H9 (cell line): Measurements from ENCODE around the gene SFXN5. TPM values are rescaled to one million over a fixed set of nuclear protein-coding genes. Genes with fewer than 3 reads are reported as not detected.

Experiments used
- DNase-seq: peaks from one replicate; pipeline ENCODE4 v3.0.0-alpha.2; 2017
- H2AFZ ChIP-seq: one replicate; pipeline ENCODE4 v1.6.1; 2013; ENCODE audit warnings: mild to moderate bottlenecking, low read length, control low read depth, moderate library complexity
- H2AK5ac ChIP-seq: 2 replicates; pipeline ENCODE4 v1.6.1; 2013; ENCODE audit warnings: low read length, control low read depth, mixed read lengths; ENCODE audit not compliant: insufficient read length
- H2BK120ac ChIP-seq: one replicate; pipeline ENCODE4 v1.6.1; 2013; ENCODE audit warnings: low read depth, mild to moderate bottlenecking, low read length, control low read depth, inconsistent platforms; ENCODE audit not compliant: poor library complexity, severe bottlenecking
- H2BK12ac ChIP-seq: 2 replicates; pipeline ENCODE4 v1.6.1; 2013; ENCODE audit warnings: low read length, control low read depth, mixed read lengths, low read depth; ENCODE audit not compliant: insufficient read length
- H2BK15ac ChIP-seq: 2 replicates; pipeline ENCODE4 v1.6.1; 2013; ENCODE audit warnings: low read depth, low read length, control low read depth
- H2BK20ac ChIP-seq: one replicate; pipeline ENCODE4 v1.6.1; 2013; ENCODE audit warnings: low read depth, mild to moderate bottlenecking, low read length, control low read depth, inconsistent platforms; ENCODE audit not compliant: poor library complexity, severe bottlenecking
- H2BK5ac ChIP-seq: 2 replicates; pipeline ENCODE4 v1.6.1; 2013; ENCODE audit warnings: low read length, control low read depth, mixed read lengths; ENCODE audit not compliant: insufficient read length
- H3K14ac ChIP-seq: 2 replicates; pipeline ENCODE4 v1.6.1; 2013; ENCODE audit warnings: low read length, control low read depth; ENCODE audit not compliant: insufficient read depth
- H3K18ac ChIP-seq: 2 replicates; pipeline ENCODE4 v1.6.1; 2013; ENCODE audit warnings: low read depth, mild to moderate bottlenecking, mixed read lengths, low read length, control low read depth; ENCODE audit not compliant: insufficient read length
- H3K23ac ChIP-seq: 2 replicates; pipeline ENCODE4 v1.6.1; 2013; ENCODE audit warnings: low read length, control low read depth, mixed read lengths, low read depth; ENCODE audit not compliant: insufficient read length
- H3K23me2 ChIP-seq: 2 replicates; pipeline ENCODE4 v1.6.1; 2013; ENCODE audit warnings: low read depth, mild to moderate bottlenecking, mixed read lengths, low read length, control low read depth; ENCODE audit not compliant: insufficient read length, poor library complexity, severe bottlenecking
- H3K27ac ChIP-seq: 2 replicates; pipeline ENCODE4 v1.5.1; 2013; ENCODE audit warnings: low read length, control low read depth, mixed read lengths, low read depth; ENCODE audit not compliant: insufficient read length
- H3K27me3 ChIP-seq: 2 replicates; pipeline ENCODE4 v1.6.1; 2013; ENCODE audit warnings: low read length, control low read depth, inconsistent platforms; ENCODE audit not compliant: insufficient read depth
- H3K4ac ChIP-seq: 2 replicates; pipeline ENCODE4 v1.6.1; 2013; ENCODE audit warnings: low read depth, mild to moderate bottlenecking, control low read depth, inconsistent platforms, low read length, moderate library complexity
- H3K4me1 ChIP-seq: 2 replicates; pipeline ENCODE4 v1.6.1; 2013; ENCODE audit warnings: low read length, control low read depth, inconsistent platforms; ENCODE audit not compliant: insufficient read depth
- H3K4me2 ChIP-seq: 2 replicates; pipeline ENCODE4 v1.6.1; 2013; ENCODE audit warnings: low read length, control low read depth, mixed read lengths; ENCODE audit not compliant: insufficient read length, insufficient read depth
- H3K56ac ChIP-seq: 2 replicates; pipeline ENCODE4 v1.6.1; 2013; ENCODE audit warnings: low read depth, mild to moderate bottlenecking, mixed read lengths, low read length, control low read depth; ENCODE audit not compliant: insufficient read length
- H3K79me1 ChIP-seq: 2 replicates; pipeline ENCODE4 v1.6.1; 2013; ENCODE audit warnings: low read depth, mild to moderate bottlenecking, moderate library complexity, low read length, control low read depth, inconsistent platforms; ENCODE audit not compliant: insufficient read depth, poor library complexity, severe bottlenecking
- H3K79me2 ChIP-seq: 2 replicates; pipeline ENCODE4 v1.6.1; 2013; ENCODE audit warnings: low read length, control low read depth, inconsistent platforms; ENCODE audit not compliant: insufficient read depth
- H3K9ac ChIP-seq: 2 replicates; pipeline ENCODE4 v1.6.1; 2013; ENCODE audit warnings: low read length, control low read depth, mixed read lengths; ENCODE audit not compliant: insufficient read length; ENCODE audit errors: extremely low read depth
- H3K9me3 ChIP-seq: one replicate; pipeline ENCODE4 v1.6.1; 2013; ENCODE audit warnings: low read depth, low read length, inconsistent platforms; ENCODE audit not compliant: control insufficient read depth
- H3T11ph ChIP-seq: one replicate; pipeline ENCODE4 v1.6.1; 2013; ENCODE audit warnings: mild to moderate bottlenecking, low read length, control low read depth, inconsistent platforms
- H4K20me1 ChIP-seq: one replicate; pipeline ENCODE4 v1.6.1; 2013; ENCODE audit not compliant: control insufficient read depth, insufficient read length, insufficient read depth
- H4K5ac ChIP-seq: 2 replicates; pipeline ENCODE4 v1.6.1; 2013; ENCODE audit warnings: low read depth, mild to moderate bottlenecking, mixed read lengths, low read length, control low read depth; ENCODE audit not compliant: insufficient read length
- H4K8ac ChIP-seq: replicated peaks from 2 replicates; pipeline ENCODE4 v1.6.1; 2013; ENCODE audit warnings: low read length, control low read depth, mixed read lengths, low read depth; ENCODE audit not compliant: insufficient read length
- H4K91ac ChIP-seq: 2 replicates; pipeline ENCODE4 v1.6.1; 2013; ENCODE audit warnings: low read depth, mild to moderate bottlenecking, moderate library complexity, mixed read lengths, low read length, control low read depth; ENCODE audit not compliant: insufficient read length
- H3K27ac Mint-ChIP-seq, 3 experiments: 2 replicates in 2 of 3; 3 replicates in 1 of 3; pipeline ENCODE4 v1.8.0; 2020 to 2021; ENCODE audit warnings: mixed read lengths in 3 of 3, mild to moderate bottlenecking in 1 of 3, moderate library complexity in 1 of 3
- H3K27me3 Mint-ChIP-seq: 2 replicates; pipeline ENCODE4 v1.8.0; 2021; ENCODE audit warnings: low read depth, mild to moderate bottlenecking, moderate library complexity, mixed read lengths
- H3K36me3 Mint-ChIP-seq, 3 experiments: 2 replicates in 2 of 3; 3 replicates in 1 of 3; pipeline ENCODE4 v1.8.0; 2020 to 2021; ENCODE audit warnings: low read depth in 3 of 3, mixed read lengths in 3 of 3; ENCODE audit not compliant: insufficient read depth in 1 of 3
- H3K4me1 Mint-ChIP-seq, 2 experiments: 2 replicates each; pipeline ENCODE4 v1.8.0; 2020; ENCODE audit warnings: mixed read lengths in 2 of 2
- H3K4me3 Mint-ChIP-seq, 2 experiments: 2 replicates in 1 of 2; 3 replicates in 1 of 2; pipeline ENCODE4 v1.8.0; 2020 to 2021; ENCODE audit warnings: mild to moderate bottlenecking in 2 of 2, mixed read lengths in 2 of 2, moderate library complexity in 1 of 2
- H3K9me3 Mint-ChIP-seq, 2 experiments: 2 replicates in 1 of 2; 3 replicates in 1 of 2; pipeline ENCODE4 v1.8.0; 2020; ENCODE audit warnings: mild to moderate bottlenecking in 2 of 2, mixed read lengths in 2 of 2, moderate library complexity in 1 of 2
- CTCF ChIP-seq: fragments of 200-600 bp; sonication (generic); conservative IDR thresholded peaks from 3 replicates; pipeline ENCODE4 v1.8.0; 2021; ENCODE audit warnings: antibody characterized with exemption, mild to moderate bottlenecking
- WGBS: extraction: QIAGEN DNeasy Blood & Tissue Kit; methylation state at CpG from one replicate; pipeline ENCODE4 v1.1.7; 2013; ENCODE audit warnings: missing lambda C conversion rate, low lambda C conversion rate, mixed read lengths; ENCODE audit not compliant: insufficient read length; ENCODE audit errors: extremely low coverage; 5-methylcytosine and 5-hydroxymethylcytosine counted together
- total RNA-seq: library from RNA; stranded (reverse); gene quantifications from 2 replicates; pipeline ENCODE4 v1.2.1, GENCODE V29; 2021

The SFXN5 gene
- total RNA-seq, 1 experiment from 2014 or later, result 30.9 TPM

GRCh38 chr2:72924353-72925240 lies 146.9 kb downstream of the SFXN5 start:
- no peaks in the 10 kb centered on the region for H4K20me1 ChIP-seq
- no peak overlapping the region for H3K18ac ChIP-seq
- Mint-ChIP-seq H3K36me3 (peaks cover 0 to 7% (median 5%) of the 10 kb centered on the region in 3 experiments; a peak in 3 of 7 replicates), H3K4me3 (peak overlapping the region; percentile 3 to 74; a peak in 4 of 5 replicates), H3K27me3 (no peaks in the 10 kb centered on the region), H3K27ac (no peak overlapping the region), H3K4me1 (peaks cover 17 to 25% of the 10 kb centered on the region in 2 experiments), H3K9me3 (peaks cover 0 to 2% of the 10 kb centered on the region in 2 experiments; a peak in 2 of 5 replicates)
- H2BK120ac ChIP-seq, result no peak overlapping the region
- H3K27ac ChIP-seq, result no peak overlapping the region
- no peaks in the 10 kb centered on the region for H3K79me1 ChIP-seq
- H3K56ac ChIP-seq, result no peak overlapping the region
- H4K8ac ChIP-seq, result no peak overlapping the region
- H3K23me2 ChIP-seq, result peaks cover 20% of the 10 kb centered on the region
- peak; percentile 62 for DNase-seq
- H2BK15ac ChIP-seq, result no peak overlapping the region
- no peak overlapping the region for H2AFZ ChIP-seq
- TF ChIP-seq CTCF, result no peak
- H3K14ac ChIP-seq, result peak overlapping the region; percentile 21; the same call in 1 of the 2 replicates
- peaks cover 92% of the 10 kb centered on the region for H3K27me3 ChIP-seq
- no peak overlapping the region for H4K91ac ChIP-seq
- H3K4me1 ChIP-seq, result 0 out of 2 replicates have a peak, but pooled peaks cover under 1% of the 10 kb centered on the region
- H3K4ac ChIP-seq, result no peak overlapping the region
- no peak overlapping the region for H3T11ph ChIP-seq
- H3K23ac ChIP-seq, result no peak overlapping the region
- H2BK5ac ChIP-seq, result no peak overlapping the region
- no peaks in the 10 kb centered on the region for H3K9me3 ChIP-seq
- no CpG with 5 or more reads among the region's 61 CpGs for WGBS
- no peak overlapping the region for H2AK5ac ChIP-seq
- H3K4me2 ChIP-seq, result peak overlapping the region; percentile 51
- no peaks in the 10 kb centered on the region for H3K79me2 ChIP-seq
- H4K5ac ChIP-seq, result no peak overlapping the region
- H3K9ac ChIP-seq, result no peak overlapping the region
- no peak overlapping the region for H2BK20ac ChIP-seq
- H2BK12ac ChIP-seq, result no peak overlapping the region
